Esophagus muscularis mucosa (tissue), 4 donors: ENCODE data around the gene MSH3. TPM values are rescaled to one million over a fixed set of nuclear protein-coding genes. Genes with fewer than 3 reads are reported as not detected.

Experiments
- DNase-seq: peaks from one replicate; pipeline ENCODE4 v3.0.0-alpha.2; 2017; ENCODE audit errors: extremely low spot score
- H3K27ac ChIP-seq, 4 donors: fragments of 200-600 bp; sonication (generic); replicated peaks in 1 of 4; 1 replicate in 3 of 4; 2 replicates in 1 of 4; pipeline ENCODE4 v1.5.1; 2016 to 2019; ENCODE audit warnings: mild to moderate bottlenecking in 1 of 4
- H3K27me3 ChIP-seq, 4 donors: fragments of 200-600 bp; sonication (generic); one replicate each; pipeline versions ENCODE4 v1.5.1 to v1.6.0; 2016 to 2019
- H3K36me3 ChIP-seq, 4 donors: fragments of 200-600 bp; sonication (generic); one replicate each; pipeline ENCODE4 v1.5.1; 2016 to 2019
- H3K4me1 ChIP-seq, 4 donors: fragments of 200-600 bp; sonication (generic); one replicate each; pipeline ENCODE4 v1.5.1; 2016 to 2019
- H3K4me3 ChIP-seq, 4 donors: fragments of 200-600 bp; sonication (generic); 1 replicate in 2 of 4; 2 replicates in 2 of 4; pipeline ENCODE4 v1.5.1; 2016 to 2019; ENCODE audit warnings: mild to moderate bottlenecking in 4 of 4, moderate library complexity in 1 of 4
- H3K9me3 ChIP-seq, 4 donors: fragments of 200-600 bp; sonication (generic); 1 replicate in 3 of 4; 2 replicates in 1 of 4; pipeline ENCODE4 v1.5.1; 2016 to 2019
- CTCF ChIP-seq, 3 experiments: fragments of 200-600 bp in 2 of 3; fragments of 450-650 bp in 1 of 3; sonication (generic) in 2 of 3; IDR thresholded peaks; one replicate each; pipeline ENCODE4 v1.5.1; 2017 to 2019; ENCODE audit warnings: antibody characterized with exemption in 3 of 3, mild to moderate bottlenecking in 2 of 3, moderate library complexity in 1 of 3
- EP300 ChIP-seq: sonication (generic); formaldehyde crosslinking; IDR thresholded peaks from one replicate; pipeline ENCODE4 v1.6.1; 2017; ENCODE audit warnings: antibody characterized with exemption
- POLR2A ChIP-seq: fragments of 450-650 bp; IDR thresholded peaks from one replicate; pipeline ENCODE4 v1.6.1; 2017; ENCODE audit warnings: antibody characterized with exemption, moderate library complexity, mild to moderate bottlenecking, low read depth
- POLR2AphosphoS5 ChIP-seq, 2 donors: sonication (generic); formaldehyde crosslinking; IDR thresholded peaks; one replicate each; pipeline ENCODE4 v1.6.1; 2017; ENCODE audit warnings: antibody characterized with exemption in 2 of 2
- WGBS: methylation state at CpG from one replicate; pipeline ENCODE4 v1.1.5; 2018; 5-methylcytosine and 5-hydroxymethylcytosine counted together
- intact Hi-C: fragments of 100-400 bp; cut with DNase I; formaldehyde crosslinking; loops from one replicate; pipeline ENCODE4 v1.15.1; 2023
- total RNA-seq, 4 donors: library from RNA; depleted of rRNA; stranded (reverse); fragments of >200 nt; gene quantifications; one replicate each; pipeline versions ENCODE4 v1.1.0 to v1.2.1, GENCODE V29; 2016

MSH3 gene
- total RNA-seq, 4 donors from 2014 or later, result 7.6 to 11.6 (median 9.3) TPM

- Histone ChIP-seq H3K4me1 (peaks cover 0 to 2% (median 0%) of the 10 kb centered on the region in 4 donors), H3K9me3 (no peaks in the 10 kb centered on the region), H3K36me3 (peaks cover 0 to 4% (median 2%) of the 10 kb centered on the region in 4 donors), H3K4me3 (no peak overlapping the region), H3K27ac (no peak overlapping the region), H3K27me3 (no peaks in the 10 kb centered on the region)
- TF ChIP-seq POLR2A (no peak), POLR2AphosphoS5 (IDR thresholded peaks at IDR 0.05) (no peak), CTCF (IDR thresholded peaks at IDR 0.05) (no peak), EP300 (no peak)
- 95% methylated on average over 5 of the region's 5 CpGs for WGBS
- no peak for DNase-seq
- intact Hi-C loops, result no loop called here
These were observed 105.6 kb downstream of the MSH3 start for GRCh38 chr5:80759866-80760577.

- Histone ChIP-seq H3K4me3 (no peak overlapping the region), H3K36me3 (peaks cover 0 to 4% (median 2%) of the 10 kb centered on the region in 4 donors), H3K27ac (no peak overlapping the region), H3K4me1 (no peaks in the 10 kb centered on the region), H3K27me3 (no peaks in the 10 kb centered on the region), H3K9me3 (no peaks in the 10 kb centered on the region)
- DNase-seq, result no peak
- no peak for TF ChIP-seq CTCF (IDR thresholded peaks at IDR 0.05)
- no peak for TF ChIP-seq EP300
- TF ChIP-seq POLR2AphosphoS5 (IDR thresholded peaks at IDR 0.05), result no peak
- TF ChIP-seq POLR2A, result no peak
- intact Hi-C loops, result no loop called here
- WGBS, result 100% methylated on average over 1 of the region's 1 CpG
These were observed 106.2 kb downstream of the MSH3 start for GRCh38 chr5:80760680-80761079.

- no peak for DNase-seq
- intact Hi-C loops, result no loop called here
- Histone ChIP-seq H3K9me3 (no peaks in the 10 kb centered on the region), H3K4me1 (no peaks in the 10 kb centered on the region), H3K4me3 (no peak overlapping the region), H3K27ac (no peak overlapping the region), H3K36me3 (peaks cover 0 to 4% (median 2%) of the 10 kb centered on the region in 4 donors), H3K27me3 (no peaks in the 10 kb centered on the region)
- 93% methylated on average over 5 of the region's 5 CpGs for WGBS
- no peak for TF ChIP-seq POLR2A
- TF ChIP-seq EP300, result no peak
- TF ChIP-seq CTCF (IDR thresholded peaks at IDR 0.05), result no peak
- TF ChIP-seq POLR2AphosphoS5 (IDR thresholded peaks at IDR 0.05), result no peak
These were observed 106.7 kb downstream of the MSH3 start for GRCh38 chr5:80761176-80761575.

- no peak for DNase-seq
- intact Hi-C loops, result no loop called here
- Histone ChIP-seq H3K4me3 (no peak overlapping the region), H3K36me3 (peaks cover 0 to 4% (median 2%) of the 10 kb centered on the region in 4 donors), H3K27me3 (no peaks in the 10 kb centered on the region), H3K9me3 (no peaks in the 10 kb centered on the region), H3K27ac (no peak overlapping the region), H3K4me1 (no peaks in the 10 kb centered on the region)
- WGBS, result 71% methylated on average over 1 of the region's 1 CpG
- no peak for TF ChIP-seq CTCF (IDR thresholded peaks at IDR 0.05)
- no peak for TF ChIP-seq POLR2AphosphoS5 (IDR thresholded peaks at IDR 0.05)
- no peak for TF ChIP-seq EP300
- no peak for TF ChIP-seq POLR2A
These were observed 107.5 kb downstream of the MSH3 start for GRCh38 chr5:80761966-80762365.
